Astrocyte of the cerebellum (primary cell): ENCODE data around the gene ADTRP.

Experiments
- DNase-seq: peaks from one replicate; pipeline ENCODE4 v3.0.0-alpha.2; 2011; ENCODE audit warnings: low read depth
- H3K4me3 ChIP-seq: 2 replicates; pipeline ENCODE4 v1.5.1; 2011; ENCODE audit warnings: mild to moderate bottlenecking, low read depth, low read length, moderate library complexity
- CTCF ChIP-seq: IDR thresholded peaks from 2 replicates; pipeline ENCODE4 v1.5.1; 2012; ENCODE audit warnings: low read length, low read depth, moderate library complexity, mild to moderate bottlenecking; ENCODE audit errors: missing control alignments
- in situ Hi-C: cut with HindIII; loops from 2 replicates; pipeline ENCODE4 v1.10.0; 2017; ENCODE audit warnings: low sequenced_read_pairs

ADTRP gene

GRCh38 chr6:11736601-11737000 is 42.0 kb downstream of the ADTRP start:
- TF ChIP-seq CTCF = no peak
- H3K4me3 ChIP-seq = no peak overlapping the region
- in situ Hi-C loops = no loop called here
- no peak for DNase-seq

- no peak overlapping the region for H3K4me3 ChIP-seq
- TF ChIP-seq CTCF = no peak
- DNase-seq = no peak
- in situ Hi-C loops = loop anchor here (5.0 kb wide), 1 partner anchor 32 kb away; no protein-coding TSS in a partner anchor
Observed at GRCh38 chr6:11734861-11735613, 43.6 kb downstream of the ADTRP start.

- in situ Hi-C loops = loop anchor here (5.0 kb wide), 1 partner anchor 35 kb away; no protein-coding TSS in a partner anchor
- no peak for DNase-seq
- no peak overlapping the region for H3K4me3 ChIP-seq
- TF ChIP-seq CTCF = no peak
Observed at GRCh38 chr6:11732036-11732631, 46.5 kb downstream of the ADTRP start.

GRCh38 chr6:11731423-11731822 is 47.2 kb downstream of the ADTRP start:
- no peak overlapping the region for H3K4me3 ChIP-seq
- no peak for TF ChIP-seq CTCF
- in situ Hi-C loops = loop anchor here (5.0 kb wide), 1 partner anchor 36 kb away; no protein-coding TSS in a partner anchor
- no peak for DNase-seq

GRCh38 chr6:11730641-11731040 is 48.0 kb downstream of the ADTRP start:
- TF ChIP-seq CTCF = no peak
- no peak overlapping the region for H3K4me3 ChIP-seq
- no peak for DNase-seq
- in situ Hi-C loops = loop anchor here (5.0 kb wide), 1 partner anchor 37 kb away; no protein-coding TSS in a partner anchor

GRCh38 chr6:11729076-11729475 is 49.5 kb downstream of the ADTRP start:
- TF ChIP-seq CTCF = no peak
- in situ Hi-C loops = no loop called here
- H3K4me3 ChIP-seq = no peak overlapping the region
- no peak for DNase-seq
